HG02938 (cell line): Measurements from ENCODE around the gene AK9.

Experiments used
- ATAC-seq: cut with Tn5 transposase; IDR thresholded peaks from one replicate; pipeline ENCODE4 v1.9.1; 2021; ENCODE audit warnings: mild to moderate bottlenecking, moderate library complexity; ENCODE audit not compliant: unreplicated experiment

The AK9 gene

GRCh38 chr6:109485266-109485935 lies 205.6 kb downstream of the AK9 start:
- ATAC-seq: no peak

- no peak for ATAC-seq
Measured at GRCh38 chr6:109484122-109484521, 206.9 kb downstream of the AK9 start.

GRCh38 chr6:109483735-109484057 lies 207.3 kb downstream of the AK9 start:
- ATAC-seq: no peak

- ATAC-seq: peak; percentile 76
Measured at GRCh38 chr6:109482905-109483734, 207.9 kb downstream of the AK9 start, which contains the start of gene ZBTB24. Gene ZBTB24, minus strand, starts transcription at chr6:109483219. Its CDS starts 1,193 bp downstream, at chr6:109482026.

- ATAC-seq: no peak
Measured at GRCh38 chr6:109480993-109481480, 210.0 kb downstream of the AK9 start.

GRCh38 chr6:109478841-109479624 lies 212.0 kb downstream of the AK9 start:
- ATAC-seq: no peak

GRCh38 chr6:109478222-109478805 lies 212.7 kb downstream of the AK9 start:
- no peak for ATAC-seq

GRCh38 chr6:109477725-109478124 lies 213.3 kb downstream of the AK9 start:
- peak; percentile 46 for ATAC-seq

- ATAC-seq: no peak
Measured at GRCh38 chr6:109477184-109477583, 213.8 kb downstream of the AK9 start.

- no peak for ATAC-seq
Measured at GRCh38 chr6:109475625-109476024, 215.4 kb downstream of the AK9 start.

GRCh38 chr6:109474995-109475394 lies 216.0 kb downstream of the AK9 start:
- no peak for ATAC-seq

- no peak for ATAC-seq
Measured at GRCh38 chr6:109473120-109473519, 217.9 kb downstream of the AK9 start.

GRCh38 chr6:109472132-109472995 lies 218.6 kb downstream of the AK9 start:
- ATAC-seq: peak; percentile 53

GRCh38 chr6:109471105-109471810 lies 219.7 kb downstream of the AK9 start:
- no peak for ATAC-seq

- ATAC-seq: no peak
Measured at GRCh38 chr6:109469591-109470189, 221.3 kb downstream of the AK9 start.

- no peak for ATAC-seq
Measured at GRCh38 chr6:109467696-109468095, 223.3 kb downstream of the AK9 start.

GRCh38 chr6:109466212-109466923 lies 224.6 kb downstream of the AK9 start:
- ATAC-seq: no peak

- ATAC-seq: no peak
Measured at GRCh38 chr6:109465772-109466171, 225.2 kb downstream of the AK9 start.
